Endothelial cell of umbilical vein (primary cell): ENCODE measurements around the gene ERBB4. TPM values are rescaled to one million over a fixed set of nuclear protein-coding genes. Genes with fewer than 3 reads are reported as not detected.

ENCODE experiments used
- BruUV-seq: library from RNA; stranded (reverse); fragments of 400-500 nt; replicated peaks from 2 replicates; lab custom pipeline; 2021; lab: Mats Ljungman, UMichigan
- CTCF ChIA-PET: fragments of 300-600, 350-600 bp; sonication (Branson Sonifier 250); formaldehyde crosslinking; loops from one replicate; lab custom pipeline; 2021; ENCODE audit warnings: antibody characterized with exemption, inconsistent platforms; lab: Charles Lee
- POLR2A ChIA-PET: fragments of 300-600, 350-600 bp; sonication (Branson Sonifier 250); formaldehyde crosslinking; loops from one replicate; lab custom pipeline; 2021; ENCODE audit warnings: antibody characterized with exemption, inconsistent platforms; lab: Charles Lee
- DNase-seq: peaks from one replicate; pipeline ENCODE4 v3.0.0-alpha.2; 2011; ENCODE audit warnings: low read depth, low spot score
- FAIRE-seq: peaks from 2 replicates; lab custom pipeline; 2011; peaks lifted over from hg19 to GRCh38; lab: Jason Lieb, UNC
- H2AFZ ChIP-seq: 2 replicates; pipeline ENCODE4 v1.6.0; 2012; ENCODE audit warnings: low read depth, low read length, control low read depth, inconsistent platforms
- H3K27ac ChIP-seq: 2 replicates; pipeline ENCODE4 v1.5.1; 2011; ENCODE audit warnings: low read depth, mild to moderate bottlenecking, control low read depth, low read length, moderate library complexity; ENCODE audit not compliant: insufficient read depth
- H3K27me3 ChIP-seq, 2 experiments: 2 replicates each; pipeline versions ENCODE4 v1.6.0 to v1.6.1; 2011; ENCODE audit warnings: low read length in 2 of 2, mixed read lengths in 1 of 2; ENCODE audit not compliant: control insufficient read depth in 2 of 2, insufficient read depth in 2 of 2
- H3K36me3 ChIP-seq, 2 experiments: 2 replicates in 1 of 2; 3 replicates in 1 of 2; pipeline ENCODE4 v1.5.1; 2011; ENCODE audit warnings: low read length in 2 of 2, mild to moderate bottlenecking in 1 of 2, moderate library complexity in 1 of 2; ENCODE audit not compliant: control insufficient read depth in 2 of 2, insufficient read depth in 2 of 2; ENCODE audit errors: extremely low read depth in 1 of 2
- H3K4me1 ChIP-seq: 3 replicates; pipeline ENCODE4 v1.5.1; 2011; ENCODE audit warnings: mild to moderate bottlenecking, low read length; ENCODE audit not compliant: control insufficient read depth, insufficient read depth; ENCODE audit errors: extremely low read depth
- H3K4me2 ChIP-seq: 2 replicates; pipeline ENCODE4 v1.6.1; 2011; ENCODE audit warnings: low read length, control low read depth, mixed read lengths; ENCODE audit not compliant: insufficient read depth
- H3K4me3 ChIP-seq, 3 experiments: fragments of 200-600 bp in 1 of 3; sonication (generic), shearing (Covaris generic) in 1 of 3; replicated peaks in 1 of 3; 2 replicates each; pipeline ENCODE4 v1.5.1; 2011 to 2016; ENCODE audit warnings: control low read depth in 3 of 3, low read length in 3 of 3, mild to moderate bottlenecking in 2 of 3, inconsistent platforms in 1 of 3, low read depth in 1 of 3, moderate library complexity in 1 of 3; ENCODE audit not compliant: insufficient read depth in 1 of 3
- H3K79me2 ChIP-seq: 2 replicates; pipeline ENCODE4 v1.6.0; 2012; ENCODE audit warnings: low read length, inconsistent platforms; ENCODE audit not compliant: control insufficient read depth, insufficient read depth
- H3K9ac ChIP-seq: replicated peaks from 2 replicates; pipeline ENCODE3; 2011; ENCODE audit warnings: low read length, control low read depth; ENCODE audit not compliant: insufficient read depth; ENCODE audit errors: extremely low read depth
- H3K9me1 ChIP-seq: replicated peaks from 3 replicates; pipeline ENCODE4 v1.6.0; 2011; ENCODE audit warnings: mild to moderate bottlenecking, low read length; ENCODE audit not compliant: control insufficient read depth, insufficient read depth; ENCODE audit errors: extremely low read depth
- H3K9me3 ChIP-seq: replicated peaks from 2 replicates; pipeline ENCODE4 v1.5.1; 2012; ENCODE audit warnings: low read length, inconsistent platforms; ENCODE audit not compliant: control insufficient read depth, insufficient read depth
- H4K20me1 ChIP-seq: replicated peaks from 2 replicates; pipeline ENCODE3; 2011; ENCODE audit warnings: mild to moderate bottlenecking, low read length; ENCODE audit not compliant: control insufficient read depth, insufficient read depth; ENCODE audit errors: extremely low read depth
- CTCF ChIP-seq, 2 donors: IDR thresholded peaks; 1 replicate in 1 of 2; 2 replicates in 1 of 2; pipeline ENCODE4 v1.5.1; 2011; ENCODE audit warnings: low read length in 2 of 2, mild to moderate bottlenecking in 2 of 2, moderate library complexity in 2 of 2, control low read depth in 1 of 2, inconsistent platforms in 1 of 2, low read depth in 1 of 2; ENCODE audit not compliant: insufficient read depth in 1 of 2; ENCODE audit errors: extremely low read depth in 1 of 2
- EZH2 ChIP-seq: IDR thresholded peaks from 2 replicates; pipeline ENCODE4 v1.6.1; 2012; ENCODE audit warnings: borderline replicate concordance, low read depth, mild to moderate bottlenecking, moderate library complexity, low read length, inconsistent platforms; ENCODE audit not compliant: severe bottlenecking
- FOS ChIP-seq: IDR thresholded peaks from 2 replicates; pipeline ENCODE4 v1.6.1; 2011; ENCODE audit warnings: mild to moderate bottlenecking, low read length, moderate library complexity, borderline replicate concordance; ENCODE audit not compliant: insufficient read depth
- GATA2 ChIP-seq: IDR thresholded peaks from 2 replicates; pipeline ENCODE4 v1.7.0; 2011; ENCODE audit warnings: low read depth, mild to moderate bottlenecking, moderate library complexity, mixed read lengths, low read length; ENCODE audit not compliant: insufficient read length, insufficient read depth
- JUN ChIP-seq: IDR thresholded peaks from 2 replicates; pipeline ENCODE4 v1.6.1; 2011; ENCODE audit warnings: borderline replicate concordance, low read depth; ENCODE audit not compliant: insufficient read length, insufficient read depth
- MAX ChIP-seq: IDR thresholded peaks from 2 replicates; pipeline ENCODE4 v1.6.1; 2011; ENCODE audit not compliant: insufficient read depth, insufficient read length
- MYC ChIP-seq: IDR thresholded peaks from one replicate; pipeline ENCODE4 v1.6.1; 2011; ENCODE audit warnings: mild to moderate bottlenecking, low read depth, low read length
- POLR2A ChIP-seq: IDR thresholded peaks from 2 replicates; pipeline ENCODE4 v1.6.1; 2012; ENCODE audit warnings: low read depth, mild to moderate bottlenecking, control low read depth, low read length
- POLR2AphosphoS5 ChIP-seq: IDR thresholded peaks from 2 replicates; pipeline ENCODE4 v1.6.1; 2012; ENCODE audit warnings: low read depth, mild to moderate bottlenecking, control low read depth, low read length, moderate library complexity; ENCODE audit not compliant: insufficient read depth
- dilution Hi-C: fragments of 300-500 bp; cut with MboI; formaldehyde crosslinking; loops from one replicate; pipeline ENCODE4 v1.15.0; 2019; ENCODE audit warnings: low sequenced_read_pairs; ENCODE audit not compliant: extremely low pct_ligation_motif_present
- intact Hi-C: fragments of 100-400 bp; cut with micrococcal nuclease; formaldehyde crosslinking; loops from one replicate; pipeline ENCODE4 v1.10.0; 2022
- polyA plus RNA-seq, 4 experiments: library from polyadenylated mRNA; depleted of rRNA in 3 of 4; stranded (reverse) in 3 of 4; unstranded in 1 of 4; fragments of >200 nt; gene quantifications; 2 replicates each; pipeline versions ENCODE4 v1.2.1 to v1.2.3, GENCODE V29; 2011 to 2012; ENCODE audit warnings: missing spikeins in 1 of 4
- total RNA-seq: library from RNA; stranded (reverse); gene quantifications from 2 replicates; pipeline ENCODE4 v1.2.3, GENCODE V29; 2021

Gene ERBB4
- total and polyA plus RNA-seq, 2 donors (not counting 3 experiments of a cell fraction or from before 2014, with no cell fraction given) = 0.01 to 0.27 TPM

- dilution Hi-C loops = no loop called here
- POLR2A ChIA-PET = no interaction called here
Observed at GRCh38 chr2:212416086-212416485, 122.5 kb downstream of the ERBB4 start.

More at GRCh38 chr2:212416086-212416485, 122.5 kb downstream of the ERBB4 start:
- DNase-seq (no peak), FAIRE-seq (no peak)
- no peaks in the 10 kb centered on the region for H3K4me1 ChIP-seq
- H4K20me1 ChIP-seq = no peaks in the 10 kb centered on the region
- no TSS peak for BruUV-seq
- no peaks in the 10 kb centered on the region for H3K9me3 ChIP-seq
- no peaks in the 10 kb centered on the region for H3K9me1 ChIP-seq
- H3K9ac ChIP-seq = no peak overlapping the region
- no peaks in the 10 kb centered on the region for H3K27me3 ChIP-seq
- no peak overlapping the region for H3K27ac ChIP-seq
- H2AFZ ChIP-seq = no peak overlapping the region
- TF ChIP-seq CTCF (IDR thresholded peaks at IDR 0.05; ENCODE audit: extremely low read depth in 1 of 2, insufficient read depth in 1 of 2, low read depth in 1 of 2, low read length in 2 of 2) = no peak
- no peak for TF ChIP-seq FOS
- no peak for TF ChIP-seq JUN
- no peak for TF ChIP-seq EZH2
- TF ChIP-seq MAX = no peak
- TF ChIP-seq POLR2AphosphoS5 = no peak
- TF ChIP-seq GATA2 = no peak
- TF ChIP-seq POLR2A = no peak
- TF ChIP-seq MYC = no peak
- no peaks in the 10 kb centered on the region for H3K36me3 ChIP-seq
- H3K4me3 ChIP-seq = no peak overlapping the region
- intact Hi-C loops = no loop called here
- CTCF ChIA-PET = no interaction called here
- no peaks in the 10 kb centered on the region for H3K79me2 ChIP-seq
- H3K4me2 ChIP-seq = no peak overlapping the region
